Measurements from ENCODE around the gene EBF4. TPM values are rescaled to one million over a fixed set of nuclear protein-coding genes. Genes with fewer than 3 reads are reported as not detected.

EBF4 gene
- total and polyA plus RNA-seq, 2 of the 8 experiments (the other 6 are each of a cell fraction or from before 2014, with no cell fraction given), result 1.2 to 2.9 TPM

- Histone ChIP-seq H3K9ac (replicated peaks in 1 of 4; ENCODE audit: extremely low read depth in 1 of 4, low read depth in 3 of 4, low read length in 3 of 4) (peak overlapping the region; percentile 95 to 99 (median 98)), H3K79me2 (ENCODE audit: control insufficient read depth in 1 of 2, insufficient read depth in 2 of 2, low read length in 2 of 2) (peaks cover 21 to 41% of the 10 kb centered on the region in 2 experiments), H3K56ac (replicated peaks; ENCODE audit: insufficient read length, low read depth, low read length) (peak overlapping the region; percentile 97), H3K14ac (ENCODE audit: insufficient read length) (no peak overlapping the region), H3K36me3 (ENCODE audit: control insufficient read depth in 2 of 4, insufficient read depth in 4 of 4, low read length in 3 of 4) (peaks cover 39 to 49% (median 43%) of the 10 kb centered on the region in 4 experiments), H3K27me3 (replicated peaks in 1 of 4; ENCODE audit: control insufficient read depth in 3 of 4, extremely low read depth in 1 of 4, insufficient read depth in 3 of 4, low read length in 3 of 4) (no peaks in the 10 kb centered on the region), H2BK5ac (ENCODE audit: low read depth, low read length) (peak overlapping the region; percentile 98), H4K5ac (ENCODE audit: insufficient read length, low read depth, low read length) (peak overlapping the region; percentile 97), H2BK15ac (ENCODE audit: low read length) (no peak overlapping the region), H4K20me1 (replicated peaks in 1 of 2; ENCODE audit: control insufficient read depth in 1 of 2, insufficient read depth in 2 of 2, low read length in 2 of 2) (peaks cover 40% of the 10 kb centered on the region in 2 experiments), H3K23ac (ENCODE audit: insufficient read length) (no peak overlapping the region), H2BK20ac (ENCODE audit: low read length) (no peak overlapping the region), H3K4me1 (replicated peaks in 1 of 4; ENCODE audit: control insufficient read depth in 3 of 4, insufficient read depth in 4 of 4, low read length in 3 of 4) (peaks cover 0 to 5% (median 3%) of the 10 kb centered on the region in 4 experiments; a peak in 5 of 7 replicates), H2BK12ac (ENCODE audit: low read depth, low read length) (no peak overlapping the region; the same call in 1 of the 2 replicates), H3K4me3 (ENCODE audit: extremely low read depth in 1 of 4, insufficient read depth in 2 of 4, low read depth in 3 of 4, low read length in 4 of 4) (peak overlapping the region; percentile 94 to 100 (median 98)), H2AK5ac (ENCODE audit: low read depth, low read length) (peak overlapping the region; percentile 41; the same call in 1 of the 2 replicates), H3K9me3 (ENCODE audit: insufficient read depth in 2 of 2, low read depth in 1 of 2, low read length in 1 of 2) (no peaks in the 10 kb centered on the region), H2AFZ (ENCODE audit: low read length) (no peak overlapping the region), H4K91ac (replicated peaks; ENCODE audit: insufficient read length, low read length) (peak overlapping the region; percentile 98), H3K23me2 (ENCODE audit: low read depth, low read length) (peaks cover 10% of the 10 kb centered on the region), H3K18ac (ENCODE audit: extremely low read depth, low read length) (peak overlapping the region; percentile 99), H3K79me1 (ENCODE audit: low read depth, low read length) (peaks cover 9% of the 10 kb centered on the region), H3K27ac (ENCODE audit: low read depth, low read length) (peak overlapping the region; percentile 96), H2BK120ac (replicated peaks; ENCODE audit: low read depth, low read length) (peak overlapping the region; percentile 31), H4K8ac (ENCODE audit: extremely low read depth, insufficient read depth, low read length) (peak overlapping the region; percentile 97), H3K4ac (replicated peaks; ENCODE audit: insufficient read length, low read depth, low read length) (peak overlapping the region; percentile 98), H3K4me2 (ENCODE audit: insufficient read depth in 1 of 2, low read depth in 2 of 2, low read length in 2 of 2) (peak overlapping the region; percentile 84 to 91)
- ChIA-PET POLR2A (ENCODE audit: partially characterized antibody) (interaction anchor here (0.7 to 28.5 kb wide), 47 partner anchors 4 to 503 kb away, joined by 3 to 463 read pairs (median 4); partner anchors contain the start of genes IDH3B, NOP56, SNRPB and ZNF343), CTCF (ENCODE audit: partially characterized antibody) (interaction anchor here (0.7 to 1.5 kb wide), 4 partner anchors 13 to 157 kb away, joined by 3 to 6 read pairs (median 4); no protein-coding TSS in a partner anchor)
- DNase-seq (ENCODE audit: low read depth in 1 of 2, low spot score in 2 of 2), result no peak
- no peak for FAIRE-seq
- 3% methylated on average over 52 of the region's 56 CpGs; no CpG with 5 or more reads in 1 of the 2 experiments for WGBS, 2 experiments (ENCODE audit: extremely low coverage in 1 of 2, insufficient coverage in 1 of 2, insufficient read length in 1 of 2, insufficient replicate concordance in 2 of 2, low coverage in 1 of 2, low lambda C conversion rate in 2 of 2, missing lambda C conversion rate in 1 of 2)
- TF ChIP-seq E2F6 (IDR thresholded peaks at IDR 0.05) (peak; percentile 51), MAX (IDR thresholded peaks at IDR 0.05) (peak; percentile 91), HDAC2 (IDR thresholded peaks at IDR 0.05; ENCODE audit: borderline replicate concordance in 1 of 2, low read depth in 2 of 2, low read length in 2 of 2) (peak in 1 of 2 experiments; percentile 26; a peak in 1 of 4 replicates), CHD1 (IDR thresholded peaks at IDR 0.05; ENCODE audit: low read depth, low read length) (no peak; the same call in 1 of the 2 replicates), YY1 (IDR thresholded peaks at IDR 0.05; ENCODE audit: low read depth, low read length) (no peak), KDM4A (IDR thresholded peaks at IDR 0.05; ENCODE audit: low read depth, low read length, severe bottlenecking) (peak; percentile 14), POLR2A (IDR thresholded peaks at IDR 0.05; ENCODE audit: control extremely low read depth in 1 of 2, low read depth in 2 of 2, low read length in 2 of 2) (peak in 1 of 2 experiments; percentile 16; a peak in 1 of 3 replicates), EP300 (IDR thresholded peaks at IDR 0.05; ENCODE audit: borderline replicate concordance in 1 of 2, low read depth in 2 of 2, low read length in 2 of 2) (no peak), KDM1A (IDR thresholded peaks at IDR 0.05; ENCODE audit: borderline replicate concordance, low read length) (no peak)
Observed at GRCh38 chr20:2652724-2653555, 39.6 kb upstream of the EBF4 start.

Data from H1 (cell line).